ENCODE measurements around the gene TTN.

Gene TTN

GRCh38 chr2:178592655-178593054 is 214.6 kb downstream of the TTN start:
- no peaks in the 10 kb centered on the region for H3K9me3 ChIP-seq (ENCODE audit: control insufficient read depth in 1 of 2, low read length in 2 of 2)
- H3K36me3 ChIP-seq (ENCODE audit: control insufficient read depth in 1 of 2, insufficient read depth in 2 of 2, low read length in 2 of 2), result peaks cover 6 to 30% of the 10 kb centered on the region in 2 donors
- no peaks in the 10 kb centered on the region for H3K27me3 ChIP-seq (ENCODE audit: low read depth, low read length)
- H3K4me1 ChIP-seq (ENCODE audit: control insufficient read depth in 1 of 2, insufficient read depth in 2 of 2, low read length in 2 of 2), result no peaks in the 10 kb centered on the region
- no peak overlapping the region for H3K27ac ChIP-seq (ENCODE audit: low read length)
- no peak overlapping the region for H3K4me3 ChIP-seq (ENCODE audit: low read depth in 1 of 2, low read length in 2 of 2)

GRCh38 chr2:178589335-178589734 is 217.9 kb downstream of the TTN start:
- Histone ChIP-seq H3K27me3 (ENCODE audit: low read depth, low read length) (no peaks in the 10 kb centered on the region), H3K36me3 (ENCODE audit: control insufficient read depth in 1 of 2, insufficient read depth in 2 of 2, low read length in 2 of 2) (peaks cover 6 to 30% of the 10 kb centered on the region in 2 donors), H3K4me1 (ENCODE audit: control insufficient read depth in 1 of 2, insufficient read depth in 2 of 2, low read length in 2 of 2) (no peaks in the 10 kb centered on the region), H3K9me3 (ENCODE audit: control insufficient read depth in 1 of 2, low read length in 2 of 2) (no peaks in the 10 kb centered on the region), H3K4me3 (ENCODE audit: low read depth in 1 of 2, low read length in 2 of 2) (no peak overlapping the region), H3K27ac (ENCODE audit: low read length) (no peak overlapping the region)

- H3K27ac ChIP-seq (ENCODE audit: low read length), result no peak overlapping the region
- H3K27me3 ChIP-seq (ENCODE audit: low read depth, low read length), result no peaks in the 10 kb centered on the region
- H3K36me3 ChIP-seq (ENCODE audit: control insufficient read depth in 1 of 2, insufficient read depth in 2 of 2, low read length in 2 of 2), result peaks cover 0 to 5% of the 10 kb centered on the region in 2 donors
- no peak overlapping the region for H3K4me3 ChIP-seq (ENCODE audit: low read depth in 1 of 2, low read length in 2 of 2)
- H3K4me1 ChIP-seq (ENCODE audit: control insufficient read depth in 1 of 2, insufficient read depth in 2 of 2, low read length in 2 of 2), result no peaks in the 10 kb centered on the region
- H3K9me3 ChIP-seq (ENCODE audit: control insufficient read depth in 1 of 2, low read length in 2 of 2), result no peaks in the 10 kb centered on the region
These were observed 222.6 kb downstream of the TTN start for GRCh38 chr2:178584666-178585065.

GRCh38 chr2:178579006-178579405 is 228.2 kb downstream of the TTN start:
- H3K27ac ChIP-seq (ENCODE audit: low read length), result no peak overlapping the region
- H3K4me1 ChIP-seq (ENCODE audit: control insufficient read depth in 1 of 2, insufficient read depth in 2 of 2, low read length in 2 of 2), result no peaks in the 10 kb centered on the region
- H3K4me3 ChIP-seq (ENCODE audit: low read depth in 1 of 2, low read length in 2 of 2), result no peak overlapping the region
- no peaks in the 10 kb centered on the region for H3K9me3 ChIP-seq (ENCODE audit: control insufficient read depth in 1 of 2, low read length in 2 of 2)
- no peaks in the 10 kb centered on the region for H3K27me3 ChIP-seq (ENCODE audit: low read depth, low read length)
- H3K36me3 ChIP-seq (ENCODE audit: control insufficient read depth in 1 of 2, insufficient read depth in 2 of 2, low read length in 2 of 2), result peaks cover 22 to 37% of the 10 kb centered on the region in 2 donors

GRCh38 chr2:178574789-178575188 is 232.4 kb downstream of the TTN start:
- Histone ChIP-seq H3K27ac (ENCODE audit: low read length) (no peak overlapping the region), H3K36me3 (ENCODE audit: control insufficient read depth in 1 of 2, insufficient read depth in 2 of 2, low read length in 2 of 2) (peaks cover 34 to 64% of the 10 kb centered on the region in 2 donors), H3K27me3 (ENCODE audit: low read depth, low read length) (no peaks in the 10 kb centered on the region), H3K4me3 (ENCODE audit: low read depth in 1 of 2, low read length in 2 of 2) (no peak overlapping the region), H3K4me1 (ENCODE audit: control insufficient read depth in 1 of 2, insufficient read depth in 2 of 2, low read length in 2 of 2) (no peaks in the 10 kb centered on the region), H3K9me3 (ENCODE audit: control insufficient read depth in 1 of 2, low read length in 2 of 2) (no peaks in the 10 kb centered on the region)

- no peaks in the 10 kb centered on the region for H3K27me3 ChIP-seq (ENCODE audit: low read depth, low read length)
- H3K9me3 ChIP-seq (ENCODE audit: control insufficient read depth in 1 of 2, low read length in 2 of 2), result no peaks in the 10 kb centered on the region
- no peak overlapping the region for H3K27ac ChIP-seq (ENCODE audit: low read length)
- no peaks in the 10 kb centered on the region for H3K4me1 ChIP-seq (ENCODE audit: control insufficient read depth in 1 of 2, insufficient read depth in 2 of 2, low read length in 2 of 2)
- H3K36me3 ChIP-seq (ENCODE audit: control insufficient read depth in 1 of 2, insufficient read depth in 2 of 2, low read length in 2 of 2), result peaks cover 13 to 69% of the 10 kb centered on the region in 2 donors
- H3K4me3 ChIP-seq (ENCODE audit: low read depth in 1 of 2, low read length in 2 of 2), result no peak overlapping the region
These were observed 239.0 kb downstream of the TTN start for GRCh38 chr2:178568227-178568626.

GRCh38 chr2:178553047-178553446 is 254.2 kb downstream of the TTN start:
- H3K4me3 ChIP-seq (ENCODE audit: low read depth in 1 of 2, low read length in 2 of 2), result no peak overlapping the region
- H3K9me3 ChIP-seq (ENCODE audit: control insufficient read depth in 1 of 2, low read length in 2 of 2), result no peaks in the 10 kb centered on the region
- H3K4me1 ChIP-seq (ENCODE audit: control insufficient read depth in 1 of 2, insufficient read depth in 2 of 2, low read length in 2 of 2), result no peaks in the 10 kb centered on the region
- H3K27ac ChIP-seq (ENCODE audit: low read length), result no peak overlapping the region
- no peaks in the 10 kb centered on the region for H3K27me3 ChIP-seq (ENCODE audit: low read depth, low read length)
- peaks cover 0 to 26% of the 10 kb centered on the region in 2 donors for H3K36me3 ChIP-seq (ENCODE audit: control insufficient read depth in 1 of 2, insufficient read depth in 2 of 2, low read length in 2 of 2)

- Histone ChIP-seq H3K4me3 (ENCODE audit: low read depth in 1 of 2, low read length in 2 of 2) (no peak overlapping the region), H3K27me3 (ENCODE audit: low read depth, low read length) (no peaks in the 10 kb centered on the region), H3K4me1 (ENCODE audit: control insufficient read depth in 1 of 2, insufficient read depth in 2 of 2, low read length in 2 of 2) (no peaks in the 10 kb centered on the region), H3K9me3 (ENCODE audit: control insufficient read depth in 1 of 2, low read length in 2 of 2) (no peaks in the 10 kb centered on the region), H3K27ac (ENCODE audit: low read length) (no peak overlapping the region), H3K36me3 (ENCODE audit: control insufficient read depth in 1 of 2, insufficient read depth in 2 of 2, low read length in 2 of 2) (peaks cover 6 to 40% of the 10 kb centered on the region in 2 donors)
These were observed 256.9 kb downstream of the TTN start for GRCh38 chr2:178550352-178550751.

- no peaks in the 10 kb centered on the region for H3K4me1 ChIP-seq (ENCODE audit: control insufficient read depth in 1 of 2, insufficient read depth in 2 of 2, low read length in 2 of 2)
- H3K4me3 ChIP-seq (ENCODE audit: low read depth in 1 of 2, low read length in 2 of 2), result no peak overlapping the region
- no peaks in the 10 kb centered on the region for H3K9me3 ChIP-seq (ENCODE audit: control insufficient read depth in 1 of 2, low read length in 2 of 2)
- peaks cover 28 to 62% of the 10 kb centered on the region in 2 donors for H3K36me3 ChIP-seq (ENCODE audit: control insufficient read depth in 1 of 2, insufficient read depth in 2 of 2, low read length in 2 of 2)
- no peak overlapping the region for H3K27ac ChIP-seq (ENCODE audit: low read length)
- no peaks in the 10 kb centered on the region for H3K27me3 ChIP-seq (ENCODE audit: low read depth, low read length)
These were observed 264.7 kb downstream of the TTN start for GRCh38 chr2:178542569-178542968.

GRCh38 chr2:178542161-178542560 is 265.1 kb downstream of the TTN start:
- Histone ChIP-seq H3K36me3 (ENCODE audit: control insufficient read depth in 1 of 2, insufficient read depth in 2 of 2, low read length in 2 of 2) (peaks cover 32 to 58% of the 10 kb centered on the region in 2 donors), H3K9me3 (ENCODE audit: control insufficient read depth in 1 of 2, low read length in 2 of 2) (no peaks in the 10 kb centered on the region), H3K27ac (ENCODE audit: low read length) (no peak overlapping the region), H3K27me3 (ENCODE audit: low read depth, low read length) (no peaks in the 10 kb centered on the region), H3K4me3 (ENCODE audit: low read depth in 1 of 2, low read length in 2 of 2) (no peak overlapping the region), H3K4me1 (ENCODE audit: control insufficient read depth in 1 of 2, insufficient read depth in 2 of 2, low read length in 2 of 2) (no peaks in the 10 kb centered on the region)

- Histone ChIP-seq H3K27me3 (ENCODE audit: low read depth, low read length) (no peaks in the 10 kb centered on the region), H3K36me3 (ENCODE audit: control insufficient read depth in 1 of 2, insufficient read depth in 2 of 2, low read length in 2 of 2) (peaks cover 52 to 61% of the 10 kb centered on the region in 2 donors), H3K27ac (ENCODE audit: low read length) (no peak overlapping the region), H3K9me3 (ENCODE audit: control insufficient read depth in 1 of 2, low read length in 2 of 2) (no peaks in the 10 kb centered on the region), H3K4me3 (ENCODE audit: low read depth in 1 of 2, low read length in 2 of 2) (no peak overlapping the region), H3K4me1 (ENCODE audit: control insufficient read depth in 1 of 2, insufficient read depth in 2 of 2, low read length in 2 of 2) (no peaks in the 10 kb centered on the region)
These were observed 271.2 kb downstream of the TTN start for GRCh38 chr2:178536037-178536436.

GRCh38 chr2:178531168-178531567 is 276.1 kb downstream of the TTN start:
- Histone ChIP-seq H3K27ac (ENCODE audit: low read length) (no peak overlapping the region), H3K36me3 (ENCODE audit: control insufficient read depth in 1 of 2, insufficient read depth in 2 of 2, low read length in 2 of 2) (peaks cover 32 to 33% of the 10 kb centered on the region in 2 donors), H3K4me3 (ENCODE audit: low read depth in 1 of 2, low read length in 2 of 2) (no peak overlapping the region), H3K27me3 (ENCODE audit: low read depth, low read length) (no peaks in the 10 kb centered on the region), H3K4me1 (ENCODE audit: control insufficient read depth in 1 of 2, insufficient read depth in 2 of 2, low read length in 2 of 2) (no peaks in the 10 kb centered on the region), H3K9me3 (ENCODE audit: control insufficient read depth in 1 of 2, low read length in 2 of 2) (no peaks in the 10 kb centered on the region)

Data from muscle layer of duodenum (tissue), 2 donors.